GM12878 (cell line): Measurements from ENCODE around the gene CKLF.

ENCODE experiments used
- RELA ChIP-seq: fragments of 450-650 bp; IDR thresholded peaks from 2 replicates; pipeline ENCODE4 v1.8.0; 2014; ENCODE audit warnings: borderline replicate concordance; ENCODE audit not compliant: partially characterized antibody
- TF ChIP-seq, protein P1 (sequence below): fragments of 450-650 bp; IDR thresholded peaks from 2 replicates; pipeline ENCODE4 v1.6.1; 2018; ENCODE audit warnings: borderline replicate concordance, mild to moderate bottlenecking; ENCODE audit not compliant: partially characterized antibody

DNA sequence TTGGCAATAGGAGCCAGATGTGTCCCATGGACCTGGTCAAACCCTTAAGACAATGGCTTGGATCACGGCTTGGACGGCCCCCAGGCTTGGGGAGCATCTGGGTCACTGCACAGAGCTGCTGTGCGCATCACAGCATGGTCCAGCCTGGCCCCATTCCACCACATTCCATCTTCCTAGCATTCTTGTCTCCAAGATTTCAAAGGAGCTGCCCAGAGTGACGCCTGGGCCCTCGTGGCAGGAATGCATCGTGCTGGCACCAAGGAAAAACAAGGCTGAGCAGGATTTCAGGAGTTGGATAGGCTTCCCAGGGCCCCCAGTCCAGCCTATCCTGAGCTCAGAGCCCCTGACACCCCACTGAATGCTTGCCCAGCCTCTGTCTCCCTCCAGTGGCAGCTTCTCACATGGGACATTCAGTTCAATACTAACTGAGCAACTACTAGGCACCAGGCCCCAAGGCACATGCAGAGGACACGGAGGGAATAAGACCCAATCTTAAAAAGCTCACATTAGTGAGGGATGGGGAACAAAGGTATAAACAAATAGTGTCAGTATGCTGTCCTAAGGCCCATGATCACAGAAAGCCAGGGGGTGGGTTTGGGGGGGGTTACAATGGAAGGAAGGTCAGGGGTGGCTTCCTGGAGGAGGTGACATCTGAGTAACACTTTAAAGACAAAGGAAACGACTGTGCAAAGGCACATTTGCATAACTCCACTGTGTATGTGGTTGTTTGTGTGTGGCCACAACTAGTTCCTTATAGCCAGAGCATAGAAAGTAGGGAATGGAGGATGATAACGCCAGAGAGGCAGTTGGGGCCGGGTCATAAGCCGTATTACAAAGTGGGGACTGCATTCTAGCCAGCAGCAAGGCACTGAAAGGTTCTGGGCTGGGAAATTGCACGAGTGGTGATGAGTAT, 36.5 kb upstream of the CKLF start:
- TF ChIP-seq, protein P1, sequence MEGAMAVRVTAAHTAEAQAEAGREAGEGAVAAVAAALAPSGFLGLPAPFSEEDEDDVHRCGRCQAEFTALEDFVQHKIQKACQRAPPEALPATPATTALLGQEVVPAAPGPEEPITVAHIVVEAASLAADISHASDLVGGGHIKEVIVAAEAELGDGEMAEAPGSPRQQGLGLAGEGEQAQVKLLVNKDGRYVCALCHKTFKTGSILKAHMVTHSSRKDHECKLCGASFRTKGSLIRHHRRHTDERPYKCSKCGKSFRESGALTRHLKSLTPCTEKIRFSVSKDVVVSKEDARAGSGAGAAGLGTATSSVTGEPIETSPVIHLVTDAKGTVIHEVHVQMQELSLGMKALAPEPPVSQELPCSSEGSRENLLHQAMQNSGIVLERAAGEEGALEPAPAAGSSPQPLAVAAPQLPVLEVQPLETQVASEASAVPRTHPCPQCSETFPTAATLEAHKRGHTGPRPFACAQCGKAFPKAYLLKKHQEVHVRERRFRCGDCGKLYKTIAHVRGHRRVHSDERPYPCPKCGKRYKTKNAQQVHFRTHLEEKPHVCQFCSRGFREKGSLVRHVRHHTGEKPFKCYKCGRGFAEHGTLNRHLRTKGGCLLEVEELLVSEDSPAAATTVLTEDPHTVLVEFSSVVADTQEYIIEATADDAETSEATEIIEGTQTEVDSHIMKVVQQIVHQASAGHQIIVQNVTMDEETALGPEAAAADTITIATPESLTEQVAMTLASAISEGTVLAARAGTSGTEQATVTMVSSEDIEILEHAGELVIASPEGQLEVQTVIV = no peak
- TF ChIP-seq RELA = no peak
